OCI-LY3 (cell line): Measurements from ENCODE around the gene SEL1L.

Source experiments
- H2AFZ ChIP-seq: fragments of 200-600, 300-600 bp; shearing (Covaris generic); 2 replicates; pipeline ENCODE4 v1.6.0; 2014; ENCODE audit warnings: antibody characterized with exemption, low read depth, low read length
- H3K27ac ChIP-seq: fragments of 200-600, 300-600 bp; sonication (generic); 2 replicates; pipeline ENCODE4 v1.5.1; 2014; ENCODE audit warnings: mild to moderate bottlenecking, low read length, moderate library complexity, mixed read lengths
- H3K27me3 ChIP-seq: fragments of 200-600, 300-600 bp; sonication (generic); 2 replicates; pipeline ENCODE4 v1.6.1; 2014; ENCODE audit warnings: low read depth, low read length, mixed read lengths
- H3K36me3 ChIP-seq: fragments of 200-600, 300-600 bp; sonication (generic); replicated peaks from 2 replicates; pipeline ENCODE3; 2014; ENCODE audit warnings: low read depth, low read length, mixed read lengths
- H3K4me1 ChIP-seq: fragments of 300-600, 200-600 bp; sonication (generic); 2 replicates; pipeline ENCODE4 v1.6.1; 2014; ENCODE audit warnings: low read length, mixed read lengths
- H3K4me2 ChIP-seq: fragments of 200-600, 300-600 bp; sonication (generic); 2 replicates; pipeline ENCODE4 v1.6.1; 2014; ENCODE audit warnings: low read length, mixed read lengths
- H3K4me3 ChIP-seq: fragments of 300-600, 200-600 bp; sonication (generic); 2 replicates; pipeline ENCODE4 v1.5.1; 2014; ENCODE audit warnings: antibody characterized with exemption, mild to moderate bottlenecking, low read length, moderate library complexity
- H3K79me2 ChIP-seq: fragments of 300-600, 200-600 bp; shearing (Covaris generic); 2 replicates; pipeline ENCODE4 v1.6.1; 2014; ENCODE audit warnings: mild to moderate bottlenecking, low read length, mixed read lengths
- H3K9ac ChIP-seq: fragments of 300-600, 200-600 bp; shearing (Covaris generic); 2 replicates; pipeline ENCODE4 v1.6.0; 2014; ENCODE audit warnings: mild to moderate bottlenecking, low read length, moderate library complexity
- H3K9me3 ChIP-seq: fragments of 200-600, 300-600 bp; shearing (Covaris generic); 2 replicates; pipeline ENCODE4 v1.6.1; 2014; ENCODE audit warnings: low read length, mixed read lengths; ENCODE audit not compliant: insufficient read depth
- H4K20me1 ChIP-seq: fragments of 200-600, 300-600 bp; sonication (generic); 2 replicates; pipeline ENCODE4 v1.6.1; 2016; ENCODE audit warnings: low read length, mixed read lengths; ENCODE audit not compliant: insufficient read depth
- EZH2phosphoT487 ChIP-seq: fragments of 200-600 bp; shearing (Covaris generic); IDR thresholded peaks from 2 replicates; pipeline ENCODE4 v1.6.1; 2018; ENCODE audit warnings: antibody characterized with exemption, mixed run types, low read depth
- TF ChIP-seq, protein P1 (sequence below): fragments of 200-600, 300-600 bp; sonication (generic); IDR thresholded peaks from 2 replicates; pipeline ENCODE4 v1.5.1; 2014; ENCODE audit warnings: antibody characterized with exemption, low read length, low read depth

Gene SEL1L

DNA sequence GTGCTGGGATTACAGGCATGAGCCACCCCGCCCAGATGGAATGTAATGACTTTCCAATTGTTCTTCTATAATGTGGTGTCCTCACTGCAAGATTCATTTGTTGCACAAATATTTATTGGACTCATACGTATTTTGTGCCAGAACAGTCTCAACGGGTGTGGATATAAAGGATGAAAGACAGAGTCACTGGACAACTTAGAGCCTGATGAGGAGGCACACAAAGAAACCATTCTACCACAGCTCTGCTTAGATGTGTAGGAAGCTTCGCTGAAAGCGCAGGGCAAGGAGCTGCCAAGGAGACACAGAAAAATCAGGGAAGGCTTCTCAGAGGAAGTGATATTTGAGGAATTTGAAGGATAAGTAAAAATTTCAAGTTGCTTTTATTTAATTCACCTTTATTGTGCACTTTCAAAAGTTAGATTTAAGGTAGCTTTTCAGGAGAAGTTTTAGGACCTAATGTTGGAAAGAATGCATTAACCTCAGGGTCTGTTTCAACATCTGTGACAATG is 92.0 kb downstream of the SEL1L start:
- Histone ChIP-seq H3K27ac (no peak overlapping the region), H3K27me3 (peaks cover 40% of the 10 kb centered on the region), H4K20me1 (no peaks in the 10 kb centered on the region), H3K36me3 (no peaks in the 10 kb centered on the region), H3K4me3 (no peak overlapping the region), H3K79me2 (no peaks in the 10 kb centered on the region), H3K4me1 (no peaks in the 10 kb centered on the region), H3K4me2 (no peak overlapping the region), H2AFZ (no peak overlapping the region), H3K9ac (no peak overlapping the region), H3K9me3 (no peaks in the 10 kb centered on the region)
- TF ChIP-seq, protein P1, sequence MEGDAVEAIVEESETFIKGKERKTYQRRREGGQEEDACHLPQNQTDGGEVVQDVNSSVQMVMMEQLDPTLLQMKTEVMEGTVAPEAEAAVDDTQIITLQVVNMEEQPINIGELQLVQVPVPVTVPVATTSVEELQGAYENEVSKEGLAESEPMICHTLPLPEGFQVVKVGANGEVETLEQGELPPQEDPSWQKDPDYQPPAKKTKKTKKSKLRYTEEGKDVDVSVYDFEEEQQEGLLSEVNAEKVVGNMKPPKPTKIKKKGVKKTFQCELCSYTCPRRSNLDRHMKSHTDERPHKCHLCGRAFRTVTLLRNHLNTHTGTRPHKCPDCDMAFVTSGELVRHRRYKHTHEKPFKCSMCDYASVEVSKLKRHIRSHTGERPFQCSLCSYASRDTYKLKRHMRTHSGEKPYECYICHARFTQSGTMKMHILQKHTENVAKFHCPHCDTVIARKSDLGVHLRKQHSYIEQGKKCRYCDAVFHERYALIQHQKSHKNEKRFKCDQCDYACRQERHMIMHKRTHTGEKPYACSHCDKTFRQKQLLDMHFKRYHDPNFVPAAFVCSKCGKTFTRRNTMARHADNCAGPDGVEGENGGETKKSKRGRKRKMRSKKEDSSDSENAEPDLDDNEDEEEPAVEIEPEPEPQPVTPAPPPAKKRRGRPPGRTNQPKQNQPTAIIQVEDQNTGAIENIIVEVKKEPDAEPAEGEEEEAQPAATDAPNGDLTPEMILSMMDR = no peak
- no peak for TF ChIP-seq EZH2phosphoT487

- H3K4me2 ChIP-seq = no peak overlapping the region
- H3K4me1 ChIP-seq = no peaks in the 10 kb centered on the region
- H3K9ac ChIP-seq = no peak overlapping the region
- H3K27me3 ChIP-seq = peaks cover 40% of the 10 kb centered on the region
- no peaks in the 10 kb centered on the region for H3K79me2 ChIP-seq
- no peaks in the 10 kb centered on the region for H3K9me3 ChIP-seq
- H3K4me3 ChIP-seq = no peak overlapping the region
- H3K27ac ChIP-seq = no peak overlapping the region
- TF ChIP-seq EZH2phosphoT487 = no peak
- TF ChIP-seq, protein P1 = no peak
- no peaks in the 10 kb centered on the region for H3K36me3 ChIP-seq
- H2AFZ ChIP-seq = no peak overlapping the region
- no peaks in the 10 kb centered on the region for H4K20me1 ChIP-seq
Measured at GRCh38 chr14:81440041-81440440, 93.6 kb downstream of the SEL1L start.

DNA sequence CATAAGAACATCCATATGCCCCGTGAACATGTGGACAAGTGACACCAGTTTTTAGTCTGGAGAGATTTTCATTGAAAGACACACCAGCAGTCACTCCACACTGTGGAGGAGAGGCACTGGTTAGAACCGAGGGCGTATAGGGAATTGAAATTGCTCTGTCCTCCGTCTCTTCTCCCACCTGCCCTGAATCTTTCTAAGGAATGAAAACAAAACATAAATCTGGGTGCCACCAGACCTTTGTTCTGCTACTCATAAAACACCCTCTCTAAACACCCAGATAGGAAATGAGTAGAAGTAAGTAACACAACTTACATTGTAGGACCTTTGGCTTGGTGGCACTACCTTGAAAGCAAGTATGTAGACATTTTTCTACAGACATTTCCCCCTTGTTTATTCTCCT is 96.4 kb downstream of the SEL1L start:
- H4K20me1 ChIP-seq = no peaks in the 10 kb centered on the region
- no peaks in the 10 kb centered on the region for H3K36me3 ChIP-seq
- no peak overlapping the region for H3K27ac ChIP-seq
- no peaks in the 10 kb centered on the region for H3K4me1 ChIP-seq
- H3K4me3 ChIP-seq = no peak overlapping the region
- no peaks in the 10 kb centered on the region for H3K79me2 ChIP-seq
- H3K9me3 ChIP-seq = no peaks in the 10 kb centered on the region
- peaks cover 32% of the 10 kb centered on the region for H3K27me3 ChIP-seq
- no peak overlapping the region for H3K9ac ChIP-seq
- no peak overlapping the region for H3K4me2 ChIP-seq
- no peak overlapping the region for H2AFZ ChIP-seq
- TF ChIP-seq EZH2phosphoT487 = no peak
- TF ChIP-seq, protein P1 = no peak

DNA sequence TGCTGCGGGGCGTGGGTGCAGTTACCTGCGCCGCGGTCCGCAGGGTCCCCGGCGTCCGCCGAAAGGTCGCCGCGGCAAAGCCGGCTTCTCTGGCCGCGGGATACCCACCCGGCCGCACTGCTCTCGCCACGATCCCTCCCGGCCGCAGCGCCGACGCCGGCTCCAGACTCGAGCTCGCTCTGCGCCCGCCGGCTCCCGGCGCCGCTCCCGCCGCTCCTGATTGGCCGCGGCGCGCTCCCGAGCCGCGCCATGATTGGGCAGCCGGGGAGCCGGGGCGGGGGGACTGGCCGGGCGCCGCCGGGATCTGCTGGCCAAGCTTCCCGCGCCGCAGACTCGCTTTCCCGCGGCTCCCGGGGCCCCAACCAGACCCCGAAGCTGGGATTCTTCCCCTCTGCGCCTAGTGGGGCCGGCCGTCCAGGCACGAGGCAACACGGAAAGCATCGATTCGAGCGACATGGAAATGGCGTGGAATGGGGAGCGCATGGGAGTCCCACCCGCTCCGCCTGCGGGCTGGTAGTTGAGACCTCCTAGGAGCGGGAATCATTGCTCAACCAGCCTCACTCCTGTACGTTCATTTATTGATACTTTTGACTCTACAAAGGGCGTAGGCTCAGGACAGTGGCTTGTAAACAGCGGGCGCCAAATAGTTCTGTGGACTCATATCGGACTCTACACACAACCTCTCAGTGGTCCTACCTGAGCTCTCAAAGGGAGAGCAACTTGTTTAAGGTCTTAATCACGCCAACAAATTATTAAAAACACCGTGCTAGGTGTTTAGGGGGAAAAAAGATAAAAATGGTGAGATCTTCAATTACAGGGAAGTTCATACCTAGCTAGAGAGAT is 97.1 kb downstream of the SEL1L start:
- Histone ChIP-seq H3K9me3 (no peaks in the 10 kb centered on the region), H3K79me2 (no peaks in the 10 kb centered on the region), H3K27ac (no peak overlapping the region), H2AFZ (no peak overlapping the region), H3K27me3 (peaks cover 28% of the 10 kb centered on the region; the same call in 1 of the 2 replicates), H3K4me3 (no peak overlapping the region), H3K9ac (no peak overlapping the region), H3K4me1 (no peaks in the 10 kb centered on the region), H4K20me1 (no peaks in the 10 kb centered on the region), H3K36me3 (no peaks in the 10 kb centered on the region), H3K4me2 (no peak overlapping the region)
- TF ChIP-seq, protein P1 = no peak
- TF ChIP-seq EZH2phosphoT487 = no peak
